ENCODE data around the gene IFNGR1.

IFNGR1 gene

GRCh38 chr6:137175157-137175867, 43.9 kb downstream of the IFNGR1 start:
- DNase-seq = no peak

GRCh38 chr6:137173501-137173900, 45.7 kb downstream of the IFNGR1 start, which contains the start of gene IL22RA2:
TSS of gene IL22RA2 (minus strand) at chr6:137173644. CDS start at chr6:137161749, 11,895 bp downstream.
- no peak for DNase-seq

- no peak for DNase-seq
These were observed 46.3 kb downstream of the IFNGR1 start for GRCh38 chr6:137172734-137173431.

GRCh38 chr6:137171824-137172733, 47.1 kb downstream of the IFNGR1 start:
- DNase-seq = no peak

- DNase-seq = no peak
These were observed 48.2 kb downstream of the IFNGR1 start for GRCh38 chr6:137171053-137171374.

GRCh38 chr6:137170266-137171052, 48.7 kb downstream of the IFNGR1 start:
- no peak for DNase-seq

- DNase-seq = no peak
These were observed 51.3 kb downstream of the IFNGR1 start for GRCh38 chr6:137167702-137168377.

GRCh38 chr6:137166247-137167098, 52.7 kb downstream of the IFNGR1 start:
- DNase-seq = no peak

- DNase-seq = no peak
These were observed 53.6 kb downstream of the IFNGR1 start for GRCh38 chr6:137165375-137166246.

GRCh38 chr6:137163732-137164318, 55.4 kb downstream of the IFNGR1 start:
- DNase-seq = no peak

GRCh38 chr6:137162692-137163306, 56.4 kb downstream of the IFNGR1 start:
- DNase-seq = no peak

GRCh38 chr6:137161949-137162348, 57.2 kb downstream of the IFNGR1 start:
- no peak for DNase-seq

GRCh38 chr6:137160763-137161162, 58.4 kb downstream of the IFNGR1 start:
- DNase-seq = peak; percentile 5

GRCh38 chr6:137159912-137160311, 59.3 kb downstream of the IFNGR1 start:
- no peak for DNase-seq

GRCh38 chr6:137157601-137158000, 61.6 kb downstream of the IFNGR1 start:
- no peak for DNase-seq

- no peak for DNase-seq
These were observed 62.5 kb downstream of the IFNGR1 start for GRCh38 chr6:137156650-137157049.

- DNase-seq = peak; percentile 51
These were observed 63.4 kb downstream of the IFNGR1 start for GRCh38 chr6:137155830-137156229.

- DNase-seq = no peak
These were observed 69.1 kb downstream of the IFNGR1 start for GRCh38 chr6:137150072-137150471.

GRCh38 chr6:137149035-137149393, 70.2 kb downstream of the IFNGR1 start:
- DNase-seq = no peak
